GM19395 (cell line): ENCODE results near the gene AQP10.
"Not testable (repeated sequence)": the region's sequence is repeated elsewhere in the genome, so short reads cannot be mapped to it uniquely, and the experiment has no call there.

Experiments used
- ATAC-seq: cut with Tn5 transposase; IDR thresholded peaks from one replicate; pipeline ENCODE4 v1.9.1; 2021; ENCODE audit warnings: mild to moderate bottlenecking, moderate library complexity; ENCODE audit not compliant: unreplicated experiment

The AQP10 gene

DNA sequence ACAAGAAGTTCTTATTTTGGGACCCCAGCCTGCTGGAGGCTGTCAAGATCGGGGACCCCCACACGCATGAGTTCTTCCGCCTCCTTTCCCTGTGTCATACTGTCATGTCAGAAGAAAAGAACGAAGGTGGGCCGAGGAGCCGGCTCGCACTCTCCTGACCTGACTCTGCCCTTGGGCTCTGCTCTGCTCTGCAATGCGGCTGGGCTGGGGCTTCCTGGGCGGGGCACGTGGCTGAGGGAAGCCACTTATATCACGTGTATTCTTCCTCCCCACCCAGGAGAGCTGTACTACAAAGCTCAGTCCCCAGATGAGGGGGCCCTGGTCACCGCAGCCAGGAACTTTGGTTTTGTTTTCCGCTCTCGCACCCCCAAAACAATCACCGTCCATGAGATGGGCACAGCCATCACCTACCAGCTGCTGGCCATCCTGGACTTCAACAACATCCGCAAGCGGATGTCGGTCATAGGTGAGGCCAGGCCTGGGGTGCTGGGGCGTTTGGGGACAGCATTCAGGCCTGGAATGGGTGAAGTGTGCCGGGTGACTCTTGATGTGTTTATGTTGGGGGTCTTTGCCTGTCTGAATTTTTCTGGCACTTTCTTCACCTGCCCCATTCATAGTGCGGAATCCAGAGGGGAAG, 22.1 kb downstream of the AQP10 start:
- ATAC-seq = no peak

GRCh38 chr1:154344977-154345837, 24.3 kb downstream of the AQP10 start:
- no peak for ATAC-seq

- ATAC-seq = no peak
Measured at GRCh38 chr1:154346276-154346917, 25.5 kb downstream of the AQP10 start.

DNA sequence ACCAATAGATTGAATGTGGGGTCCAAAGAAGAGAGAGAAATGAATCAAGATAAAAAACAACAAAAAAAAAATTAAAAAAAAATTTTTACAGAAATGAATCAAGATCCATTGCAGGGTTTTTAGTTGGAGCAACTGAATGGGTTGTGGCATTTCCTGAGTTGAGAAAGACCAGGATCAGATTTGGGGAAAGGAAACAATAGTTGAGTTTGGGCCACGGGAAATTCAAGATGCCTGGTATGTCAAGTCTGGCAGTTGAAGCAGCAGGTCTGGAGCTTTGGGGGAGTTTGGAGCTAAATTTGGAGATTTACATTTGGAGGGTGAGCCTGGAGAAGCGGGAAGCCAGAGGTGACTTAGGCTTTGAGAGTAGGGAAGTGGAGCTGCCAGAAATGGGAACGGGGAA, 27.1 kb downstream of the AQP10 start:
- ATAC-seq = no peak

- ATAC-seq = no peak
Measured at GRCh38 chr1:154348429-154349076, 27.7 kb downstream of the AQP10 start.

DNA sequence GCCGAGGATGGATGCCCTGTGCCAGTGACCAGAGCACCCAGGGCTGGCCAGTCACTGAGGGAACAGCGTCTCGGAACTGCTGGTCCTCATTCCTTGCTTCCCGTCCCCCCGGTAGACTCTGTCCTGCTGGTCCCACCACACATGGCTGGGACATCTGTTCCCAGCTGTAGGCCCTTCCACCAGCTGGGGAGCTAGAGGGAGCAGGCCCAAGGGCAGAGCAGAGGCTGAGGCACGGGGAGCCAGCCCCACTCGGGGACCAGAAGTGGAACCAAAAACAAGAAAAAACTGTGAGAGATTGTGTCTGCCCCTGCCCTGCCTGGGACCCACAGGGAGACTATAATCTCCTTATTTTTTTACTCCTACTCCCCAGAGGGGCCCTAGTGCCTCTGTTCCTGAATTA, 28.2 kb downstream of the AQP10 start:
- no peak for ATAC-seq

DNA sequence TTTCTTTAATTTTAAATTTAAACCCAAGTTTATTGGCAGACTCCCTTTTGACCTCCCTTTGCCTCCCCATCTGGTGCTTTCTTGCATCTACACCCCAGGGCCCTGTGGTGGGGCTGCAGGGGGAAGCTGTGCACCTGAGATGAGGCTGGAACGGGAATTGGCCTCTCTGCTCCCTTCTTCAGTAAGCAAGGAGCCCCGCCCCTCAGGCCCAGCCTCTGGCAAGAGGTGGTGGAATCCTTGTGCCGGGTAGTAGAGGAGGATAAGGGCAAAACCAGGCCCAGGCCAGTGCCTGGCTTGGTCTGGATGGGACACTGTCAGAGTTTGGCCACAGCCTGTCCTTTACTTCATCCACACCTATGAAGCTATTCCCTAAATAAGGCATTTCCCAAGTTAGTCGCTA, 29.5 kb downstream of the AQP10 start:
- no peak for ATAC-seq

GRCh38 chr1:154351363-154352068, 30.6 kb downstream of the AQP10 start:
- no peak for ATAC-seq

DNA sequence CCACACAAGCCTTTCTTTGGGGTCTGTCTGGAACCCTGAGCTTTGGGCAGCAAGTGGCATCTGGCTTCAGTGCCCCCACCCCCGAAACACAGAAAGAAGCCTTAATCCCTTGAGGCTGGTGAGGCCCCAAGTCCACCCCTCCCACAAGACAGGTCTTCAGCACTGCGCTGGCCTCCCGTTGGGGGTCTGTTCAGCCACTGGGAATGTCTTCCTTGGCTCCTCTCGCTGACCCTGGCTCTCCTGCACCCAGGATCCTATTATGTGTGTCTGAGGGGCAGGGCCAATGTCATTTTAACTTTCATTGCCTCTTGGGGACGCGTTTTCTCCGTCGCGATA, 31.3 kb downstream of the AQP10 start:
- no peak for ATAC-seq

- ATAC-seq = no peak
Measured at GRCh38 chr1:154352581-154353459, 31.9 kb downstream of the AQP10 start.

- no peak for ATAC-seq
Measured at GRCh38 chr1:154353460-154353904, 32.6 kb downstream of the AQP10 start.

DNA sequence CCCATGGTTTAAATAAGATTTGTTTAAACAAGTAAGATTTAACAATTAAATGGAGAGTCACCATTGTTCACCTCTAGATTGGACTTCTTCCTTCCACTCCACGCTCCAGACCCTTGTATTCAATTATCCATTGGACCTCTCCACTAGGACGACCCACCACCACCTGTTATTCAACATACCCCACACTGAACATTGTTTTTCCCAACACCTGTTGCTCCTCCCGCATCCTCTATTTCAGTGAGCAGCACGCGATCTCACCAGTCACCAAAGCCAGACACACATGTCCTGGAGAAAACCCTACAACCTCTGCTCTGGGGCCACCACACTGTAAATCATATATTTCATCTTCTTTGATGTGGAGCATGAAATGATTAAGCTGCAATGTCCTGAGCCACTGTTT, 33.1 kb downstream of the AQP10 start:
- ATAC-seq = no peak

DNA sequence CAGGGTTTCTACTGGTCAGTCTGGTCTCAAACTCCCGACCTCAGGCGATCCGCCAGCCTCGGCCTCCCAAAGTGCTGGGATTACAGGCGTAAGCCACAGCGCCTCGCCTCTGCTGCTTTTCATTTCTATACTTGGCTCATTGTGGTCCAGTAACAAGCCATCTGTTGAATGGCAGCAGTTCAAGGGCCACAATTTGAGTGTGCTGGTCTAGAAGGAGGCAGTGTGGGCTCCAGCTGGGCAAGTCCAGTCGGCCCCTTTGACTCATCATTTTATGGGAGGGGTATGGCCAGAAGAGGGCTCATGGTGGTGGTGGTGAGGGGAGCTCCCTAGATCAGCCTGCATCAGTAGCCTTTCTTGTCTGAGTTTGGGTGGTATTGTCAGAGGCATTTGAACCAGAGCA, 37.6 kb downstream of the AQP10 start:
- ATAC-seq = no peak

GRCh38 chr1:154360288-154360687, 39.4 kb downstream of the AQP10 start:
- ATAC-seq = no peak

DNA sequence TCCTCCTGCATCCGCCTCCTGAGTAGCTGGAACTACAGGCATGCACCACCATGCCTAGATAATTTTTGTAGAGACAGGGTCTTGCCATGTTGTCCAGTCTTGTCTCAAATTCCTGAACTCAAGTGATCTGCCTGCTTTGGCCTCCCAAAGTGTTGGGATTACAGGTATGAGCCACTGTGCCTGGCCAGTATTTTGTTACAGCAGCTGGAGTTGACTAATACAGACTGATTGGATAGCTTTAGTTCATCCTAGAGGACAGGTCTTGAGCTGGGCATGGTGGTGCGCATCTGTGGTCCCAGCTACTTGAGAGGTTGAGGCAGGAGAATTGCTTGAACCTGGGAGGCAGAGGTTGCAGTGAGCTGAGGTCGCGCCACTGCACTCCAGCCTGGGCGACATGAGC, 40.0 kb downstream of the AQP10 start:
- not testable (repeated sequence) for ATAC-seq

GRCh38 chr1:154361357-154361756, 40.5 kb downstream of the AQP10 start:
- ATAC-seq = no peak

DNA sequence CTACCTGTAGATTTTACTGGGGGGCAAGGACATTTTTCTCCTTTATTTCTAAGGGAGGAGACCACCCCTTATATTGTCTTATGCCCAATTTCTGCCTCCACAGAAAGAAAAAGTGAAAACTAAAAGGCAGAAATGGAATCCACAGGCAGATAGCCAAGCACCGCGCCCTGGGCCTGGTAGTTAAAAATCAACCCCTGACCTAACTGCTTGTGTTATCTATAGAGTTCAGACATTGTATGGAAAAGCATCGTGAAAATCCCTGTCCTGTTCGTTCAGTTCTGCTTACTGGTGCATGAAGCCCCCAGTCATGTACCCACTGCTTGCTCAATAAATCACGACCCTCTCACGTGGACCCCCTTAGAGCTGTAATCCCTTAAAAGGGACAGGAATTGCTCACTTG, 50.5 kb downstream of the AQP10 start:
- no peak for ATAC-seq

- not testable (repeated sequence) for ATAC-seq
Measured at GRCh38 chr1:154373777-154374357, 53.0 kb downstream of the AQP10 start.
